GM19240 (cell line): Measurements from ENCODE around the gene KIAA0825.
"Not testable (repeated sequence)": the region's sequence is repeated elsewhere in the genome, so short reads cannot be mapped to it uniquely, and the experiment has no call there.

ENCODE experiments used
- DNase-seq: peaks from one replicate; pipeline ENCODE4 v3.0.0; 2011; ENCODE audit warnings: low spot score; ENCODE audit not compliant: insufficient read length

Gene KIAA0825

GRCh38 chr5:94575196-94575595 lies 43.2 kb downstream of the KIAA0825 start:
- no peak for DNase-seq

- not testable (repeated sequence) for DNase-seq
Observed at GRCh38 chr5:94573349-94573748, 45.1 kb downstream of the KIAA0825 start.

DNA sequence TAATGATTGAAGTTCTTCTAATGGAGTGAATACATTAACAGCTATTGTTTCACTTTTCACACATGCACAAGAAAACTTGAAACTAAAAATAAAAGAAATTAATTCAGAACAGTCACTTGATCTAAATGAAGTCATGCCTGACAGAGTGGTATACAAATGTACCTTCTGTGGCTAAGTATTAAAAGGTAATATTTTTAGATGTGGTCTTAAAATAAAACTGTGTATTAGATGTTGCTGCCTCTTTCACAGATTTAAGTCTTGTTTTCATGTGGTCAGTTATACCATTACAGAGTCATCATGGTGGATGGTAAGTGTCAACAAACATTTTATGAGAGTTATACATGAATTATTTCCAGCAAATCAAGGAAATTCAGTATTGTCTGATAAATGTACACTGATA lies 47.0 kb downstream of the KIAA0825 start:
- no peak for DNase-seq

- no peak for DNase-seq
Observed at GRCh38 chr5:94564812-94565211, 53.6 kb downstream of the KIAA0825 start.

DNA sequence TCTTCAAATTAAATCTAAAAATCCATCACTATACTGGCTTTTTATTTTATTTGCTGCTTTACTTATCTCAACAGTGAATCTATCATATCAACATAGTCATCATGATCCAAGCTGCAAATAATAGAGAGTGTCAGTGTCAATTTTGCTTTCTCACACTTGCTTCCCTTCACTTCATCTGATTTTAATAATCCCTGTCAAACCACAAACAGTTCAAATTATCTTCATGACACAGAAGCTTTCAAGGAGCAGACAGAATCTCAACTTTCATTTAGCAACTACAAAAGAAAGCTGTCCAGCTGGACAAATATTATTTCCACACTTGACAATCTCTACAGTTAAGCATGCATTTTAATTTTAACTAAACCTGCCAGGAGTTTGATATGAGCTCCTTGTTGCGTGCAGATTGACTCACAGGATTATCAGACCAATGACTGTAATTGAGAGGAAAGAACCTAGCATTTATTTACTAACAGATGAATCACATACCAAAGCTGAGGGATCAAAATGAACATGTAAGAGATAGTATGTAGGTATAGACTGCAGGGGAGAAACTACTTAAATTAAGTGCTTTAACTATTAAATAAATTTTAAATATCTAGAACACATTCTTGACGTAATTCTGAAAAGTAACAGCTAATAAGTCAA lies 56.0 kb downstream of the KIAA0825 start:
- DNase-seq: no peak

DNA sequence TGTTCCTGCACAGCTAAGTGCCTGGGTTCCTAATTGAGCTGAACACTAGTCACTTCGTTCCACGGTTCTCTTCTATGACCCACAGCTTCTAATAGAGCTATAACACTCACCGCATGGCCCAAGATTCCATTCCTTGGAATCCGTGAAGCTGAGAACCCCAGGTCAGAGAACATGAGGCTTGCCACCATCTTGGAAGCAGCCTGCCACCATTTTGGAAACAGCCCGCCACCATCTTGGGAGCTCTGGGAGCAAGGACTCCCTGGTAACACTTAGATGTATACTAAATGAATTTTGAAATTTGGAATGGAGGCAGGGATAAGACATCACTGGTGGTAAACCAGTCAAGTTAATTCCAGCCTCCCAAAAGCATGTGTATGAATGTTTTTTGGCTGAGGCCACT lies 60.4 kb downstream of the KIAA0825 start:
- no peak for DNase-seq

DNA sequence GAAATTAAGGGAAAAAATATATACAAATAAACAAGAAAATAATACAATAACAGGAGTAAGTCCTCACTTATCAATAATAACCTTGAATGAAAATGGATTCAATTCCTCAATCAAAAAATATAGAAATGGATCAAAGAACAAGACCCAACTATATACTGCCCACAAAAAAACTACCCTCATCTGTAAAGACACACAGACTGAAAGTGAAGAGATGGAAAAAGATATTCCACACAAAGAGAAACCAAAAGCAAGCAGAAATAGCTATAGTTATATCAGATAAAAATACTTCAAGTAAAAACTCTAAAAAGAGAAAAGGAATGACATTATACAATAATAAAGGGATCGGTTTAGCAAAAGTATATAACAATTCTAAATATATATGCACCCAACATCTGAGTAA lies 66.5 kb downstream of the KIAA0825 start:
- DNase-seq: no peak

DNA sequence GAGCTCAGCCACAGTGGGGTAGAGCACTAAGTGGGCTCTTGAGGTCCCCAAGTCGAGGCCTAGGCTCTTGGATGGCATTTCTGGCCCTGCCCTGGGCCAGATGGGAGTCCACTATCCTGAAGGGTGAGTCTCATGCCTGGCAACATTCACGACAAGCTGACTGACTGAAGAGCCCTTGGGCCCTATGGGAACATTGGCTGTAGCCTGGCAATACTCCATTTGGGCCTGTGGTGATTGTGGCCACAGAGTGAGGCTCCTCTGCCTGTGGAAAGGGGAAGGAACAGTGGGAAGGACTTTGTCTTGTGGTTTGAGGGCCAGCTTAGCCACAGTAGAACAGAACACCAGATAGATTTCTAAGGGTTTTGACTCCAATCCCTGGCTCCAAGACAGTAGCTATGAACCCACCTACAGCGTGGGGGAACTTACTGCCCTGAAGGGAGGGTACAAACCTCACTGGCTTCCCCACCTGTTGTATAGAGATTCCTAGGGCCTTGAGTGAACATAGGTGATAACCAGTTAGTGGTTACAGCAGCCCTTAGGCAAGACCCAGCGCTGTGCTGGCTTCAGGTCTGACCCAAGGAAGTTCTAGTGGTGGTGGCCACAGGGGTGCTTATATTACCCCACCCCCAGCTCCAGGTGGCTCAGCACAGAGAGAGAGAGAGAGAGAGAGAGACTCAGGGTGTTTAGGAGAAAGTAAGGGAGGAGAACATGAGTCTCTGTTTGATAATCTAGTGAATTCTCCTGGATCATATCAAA lies 72.4 kb downstream of the KIAA0825 start:
- no peak for DNase-seq

GRCh38 chr5:94544875-94545547 lies 73.4 kb downstream of the KIAA0825 start:
- no peak for DNase-seq

DNA sequence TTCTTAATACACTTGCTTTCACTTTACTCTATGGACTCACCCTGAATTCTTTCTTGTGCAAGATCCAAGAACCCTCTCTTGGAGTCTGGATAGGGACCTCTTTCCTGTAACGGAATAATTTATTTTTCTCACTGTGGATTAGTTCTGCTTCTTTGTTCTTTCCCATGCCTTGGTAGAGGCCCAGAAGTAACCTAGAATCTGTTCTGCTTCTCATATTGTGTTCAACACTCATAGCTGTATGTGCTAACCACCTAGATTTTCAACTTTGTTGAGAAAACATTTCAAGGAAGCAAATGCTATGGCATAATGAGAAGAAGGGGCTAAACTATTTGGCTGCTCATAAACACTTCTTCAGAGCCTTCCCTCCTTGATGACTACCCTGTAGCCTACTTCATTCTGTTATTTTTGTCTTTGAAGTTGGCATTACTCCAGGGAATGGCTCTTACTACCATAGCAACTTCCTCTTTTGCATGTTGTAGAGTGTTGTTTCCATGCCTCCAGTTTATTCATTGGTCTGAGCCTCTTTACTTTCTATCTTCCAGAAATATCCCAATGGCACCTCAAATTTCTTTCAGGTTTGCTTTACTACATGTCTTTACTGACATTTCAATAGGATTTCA lies 74.3 kb downstream of the KIAA0825 start:
- DNase-seq: no peak

- DNase-seq: no peak
Observed at GRCh38 chr5:94540856-94541494, 77.4 kb downstream of the KIAA0825 start.

DNA sequence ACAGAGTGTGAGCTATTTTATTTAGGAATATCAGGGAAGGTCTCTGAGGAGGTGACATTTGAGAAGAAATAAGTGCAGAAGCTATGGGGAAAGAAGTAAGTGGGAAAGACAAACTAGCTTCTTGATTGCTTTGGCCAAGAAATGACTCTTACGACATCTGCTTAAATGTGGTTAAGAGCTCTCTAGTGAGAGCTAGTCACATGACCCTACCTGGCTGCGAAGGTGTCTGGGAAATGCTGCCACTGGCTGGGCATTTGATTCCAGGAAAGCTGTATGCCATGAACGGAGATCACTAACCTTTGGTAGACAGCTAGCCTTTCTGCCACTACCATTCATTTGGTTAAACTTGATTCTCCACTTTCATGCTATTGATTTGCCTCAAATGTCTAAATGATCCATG lies 80.1 kb downstream of the KIAA0825 start:
- DNase-seq: no peak

- no peak for DNase-seq
Observed at GRCh38 chr5:94526706-94527105, 91.7 kb downstream of the KIAA0825 start.

DNA sequence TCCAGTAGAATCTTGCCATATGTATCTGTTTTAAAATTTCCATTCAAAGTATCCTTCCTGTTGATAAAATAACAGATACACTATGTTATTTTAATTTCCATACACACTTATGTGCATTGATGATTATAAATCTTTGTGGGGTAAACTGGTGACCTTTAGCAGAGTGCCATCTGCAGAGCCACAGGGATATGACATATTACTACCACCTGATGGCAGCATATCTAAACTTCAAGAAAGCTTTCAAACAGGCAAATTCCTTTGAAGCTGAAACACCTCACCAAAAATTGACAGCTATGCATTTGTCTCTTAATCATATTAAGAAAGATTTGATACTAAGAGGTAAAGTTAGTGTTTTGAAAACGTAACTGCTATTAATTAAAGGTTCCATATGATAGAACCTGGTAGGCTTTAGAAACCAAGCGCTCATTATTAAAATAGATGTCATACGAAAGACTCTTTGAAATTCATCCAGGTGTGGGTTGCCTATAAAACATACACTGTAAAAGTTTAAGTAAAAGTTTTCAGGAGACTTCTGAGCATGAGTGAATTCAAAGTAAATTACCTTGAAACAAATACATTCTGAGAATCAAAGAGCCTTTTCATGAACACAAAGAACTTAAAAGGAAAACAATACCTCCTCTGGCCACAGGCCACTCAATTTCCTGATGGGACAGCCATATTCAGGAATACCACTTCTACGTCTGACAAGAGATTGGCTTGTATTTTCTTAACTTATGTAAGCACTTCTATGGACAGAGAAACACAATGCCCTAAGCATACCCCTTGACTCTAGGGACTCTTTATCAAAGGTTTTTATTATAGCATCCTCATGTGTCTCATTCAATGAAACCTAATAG lies 93.3 kb downstream of the KIAA0825 start:
- DNase-seq: peak; percentile 5

GRCh38 chr5:94523018-94523417 lies 95.4 kb downstream of the KIAA0825 start:
- DNase-seq: no peak

GRCh38 chr5:94522117-94522516 lies 96.3 kb downstream of the KIAA0825 start:
- DNase-seq: no peak

DNA sequence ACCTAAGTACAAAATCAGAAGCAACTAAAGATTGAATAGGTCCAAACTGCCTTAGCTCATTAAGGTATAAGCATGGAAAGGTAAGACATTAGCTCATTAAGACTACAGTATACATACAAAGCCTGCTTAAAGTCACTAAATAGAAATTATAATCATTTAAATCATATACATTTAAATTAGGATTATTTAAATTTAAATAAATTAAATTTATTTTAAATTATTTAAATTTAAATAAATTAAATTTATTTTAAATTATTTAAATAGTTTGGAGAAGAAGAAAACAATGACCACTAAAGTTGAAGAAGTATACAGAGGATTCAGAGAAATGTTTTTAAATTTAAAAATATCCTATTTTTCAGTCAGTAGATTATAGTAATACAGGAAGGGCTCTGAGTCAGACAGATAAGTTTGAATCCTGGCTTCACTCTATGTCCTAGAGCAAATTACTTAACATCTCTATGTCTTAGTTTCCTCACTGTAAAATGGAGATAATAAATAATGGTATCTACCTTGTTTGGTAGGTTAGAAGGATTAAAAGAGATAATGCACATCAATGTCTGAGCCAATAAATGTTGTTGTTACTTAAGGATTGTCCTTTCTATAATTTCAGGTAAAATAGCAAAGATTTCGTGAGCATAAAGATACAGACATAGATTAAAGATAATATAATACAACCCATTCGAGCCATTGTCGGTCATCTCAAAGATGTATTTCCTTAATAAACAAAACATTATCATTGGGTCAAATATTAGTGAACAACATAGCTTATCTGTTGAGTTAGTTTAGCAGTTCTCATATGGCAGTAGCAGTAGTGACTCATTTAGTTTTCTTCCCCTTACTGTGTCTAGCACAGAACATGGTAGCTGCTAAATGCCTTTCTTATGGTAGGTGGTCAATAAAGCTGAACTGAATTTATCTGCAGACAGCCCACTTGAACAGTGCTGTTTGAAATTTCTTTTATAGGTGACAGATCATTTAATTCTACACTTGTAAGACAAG lies 100.6 kb downstream of the KIAA0825 start:
- DNase-seq: no peak

DNA sequence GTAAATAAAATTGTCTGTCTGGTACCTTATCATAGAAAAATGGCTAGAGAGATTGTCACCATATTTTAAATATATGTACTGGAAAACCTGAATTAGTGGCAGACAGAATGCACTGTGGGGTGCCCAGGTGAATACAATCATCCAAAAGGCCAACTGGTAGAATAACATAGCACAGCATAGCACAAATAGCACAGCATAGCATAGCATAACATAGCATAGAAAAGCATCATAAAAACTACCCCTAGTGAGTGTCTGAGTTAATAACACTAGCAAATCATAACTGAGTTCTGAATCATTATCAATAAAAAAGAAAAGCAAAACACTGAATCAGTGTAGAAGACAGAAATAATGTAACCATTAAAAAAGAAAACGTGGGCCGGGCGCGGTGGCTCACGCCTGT lies 102.3 kb downstream of the KIAA0825 start:
- no peak for DNase-seq

DNA sequence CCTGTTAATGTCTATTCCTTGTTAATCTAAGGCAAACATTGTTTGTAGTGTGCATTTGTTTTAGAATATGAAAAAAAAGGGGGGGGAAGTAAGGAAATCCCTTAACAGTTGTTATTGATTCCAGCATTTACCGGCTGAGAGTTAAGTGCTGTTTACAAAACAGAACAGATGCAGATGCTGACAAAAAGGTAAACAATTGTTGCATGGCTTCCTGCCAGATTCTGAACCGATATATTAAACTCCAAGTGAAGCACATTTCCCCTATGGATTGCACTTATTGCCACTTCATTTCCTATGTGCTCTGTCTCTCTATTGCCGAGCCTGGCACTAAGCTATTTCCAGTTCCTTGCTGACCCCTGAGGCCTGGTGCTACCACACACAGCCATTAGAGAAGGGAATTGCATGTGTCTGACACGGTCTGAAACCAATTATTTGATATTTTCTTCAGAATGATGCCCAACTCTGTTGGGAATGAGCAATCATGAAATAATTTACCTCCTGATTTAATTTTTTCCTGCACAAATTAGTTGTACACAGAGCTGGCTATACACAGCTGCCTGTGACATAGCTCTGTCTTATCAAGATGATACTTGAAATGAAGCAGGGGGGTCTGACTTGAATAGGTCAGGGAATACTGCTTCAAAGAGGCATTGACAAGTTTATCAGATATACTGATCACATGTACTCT lies 109.8 kb downstream of the KIAA0825 start:
- DNase-seq: no peak
